ENCODE data around the gene CDK5RAP1. TPM values are rescaled to one million over a fixed set of nuclear protein-coding genes. Genes with fewer than 3 reads are reported as not detected.

The CDK5RAP1 gene
- total and polyA plus RNA-seq, 4 donors = 20.3 to 43.1 (median 23.2) TPM

DNA sequence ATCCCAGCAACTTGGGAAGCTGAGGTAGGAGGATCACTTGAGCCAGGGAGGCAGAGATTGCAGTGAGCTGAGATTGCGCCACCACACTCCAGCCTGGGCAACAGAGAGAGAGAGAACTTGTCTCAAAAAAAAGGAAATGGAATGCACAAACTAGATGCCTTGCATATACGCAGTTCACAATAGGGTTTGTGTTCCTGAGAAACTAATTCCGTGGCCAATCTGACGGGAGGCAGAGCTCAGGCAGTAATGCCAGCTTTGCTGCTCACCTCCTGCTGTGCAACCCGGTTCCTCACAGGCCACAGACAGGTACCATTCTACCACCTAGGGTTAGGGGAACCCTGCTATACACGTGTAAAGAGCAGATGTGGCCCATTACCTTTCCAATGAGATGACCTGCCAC is 1.4 kb downstream of the CDK5RAP1 start:
- Histone ChIP-seq H3K4me1 (ENCODE audit: control insufficient read depth in 5 of 5, insufficient read depth in 5 of 5, low read length in 5 of 5) (peaks cover 5 to 16% (median 11%) of the 10 kb centered on the region in 5 donors), H3K27me3 (ENCODE audit: control insufficient read depth in 3 of 3, insufficient read depth in 3 of 3, low read length in 2 of 3) (no peaks in the 10 kb centered on the region), H3K9ac (ENCODE audit: insufficient read depth in 1 of 2, low read length in 2 of 2) (peak overlapping the region in 1 of 2 donors; percentile 54), H3K36me3 (ENCODE audit: control insufficient read depth in 4 of 4, insufficient read depth in 4 of 4, low read length in 4 of 4) (peaks cover 0 to 6% (median 5%) of the 10 kb centered on the region in 4 donors), H3K9me3 (ENCODE audit: control insufficient read depth in 4 of 4, insufficient read depth in 3 of 4, low read length in 3 of 4) (no peaks in the 10 kb centered on the region), H3K4me3 (no peak overlapping the region), H3K27ac (ENCODE audit: low read depth in 1 of 2, low read length in 1 of 2) (peak overlapping the region in 1 of 2 donors; percentile 37)
- DNase-seq = no peak
- ATAC-seq (ENCODE audit: insufficient read depth, low FRiP score) = no peak
- TF ChIP-seq, protein P1, sequence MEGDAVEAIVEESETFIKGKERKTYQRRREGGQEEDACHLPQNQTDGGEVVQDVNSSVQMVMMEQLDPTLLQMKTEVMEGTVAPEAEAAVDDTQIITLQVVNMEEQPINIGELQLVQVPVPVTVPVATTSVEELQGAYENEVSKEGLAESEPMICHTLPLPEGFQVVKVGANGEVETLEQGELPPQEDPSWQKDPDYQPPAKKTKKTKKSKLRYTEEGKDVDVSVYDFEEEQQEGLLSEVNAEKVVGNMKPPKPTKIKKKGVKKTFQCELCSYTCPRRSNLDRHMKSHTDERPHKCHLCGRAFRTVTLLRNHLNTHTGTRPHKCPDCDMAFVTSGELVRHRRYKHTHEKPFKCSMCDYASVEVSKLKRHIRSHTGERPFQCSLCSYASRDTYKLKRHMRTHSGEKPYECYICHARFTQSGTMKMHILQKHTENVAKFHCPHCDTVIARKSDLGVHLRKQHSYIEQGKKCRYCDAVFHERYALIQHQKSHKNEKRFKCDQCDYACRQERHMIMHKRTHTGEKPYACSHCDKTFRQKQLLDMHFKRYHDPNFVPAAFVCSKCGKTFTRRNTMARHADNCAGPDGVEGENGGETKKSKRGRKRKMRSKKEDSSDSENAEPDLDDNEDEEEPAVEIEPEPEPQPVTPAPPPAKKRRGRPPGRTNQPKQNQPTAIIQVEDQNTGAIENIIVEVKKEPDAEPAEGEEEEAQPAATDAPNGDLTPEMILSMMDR (IDR thresholded peaks at IDR 0.05; ENCODE audit: control extremely low read depth, extremely low read depth) = no peak
- 38 to 46% methylated on average over 6 of the region's 6 CpGs for WGBS, 2 donors

- ATAC-seq (ENCODE audit: insufficient read depth, low FRiP score) (no peak), DNase-seq (no peak)
- TF ChIP-seq, protein P1 (IDR thresholded peaks at IDR 0.05; ENCODE audit: control extremely low read depth, extremely low read depth) = no peak
- H3K27me3 ChIP-seq (ENCODE audit: control insufficient read depth in 3 of 3, insufficient read depth in 3 of 3, low read length in 2 of 3) = no peaks in the 10 kb centered on the region
- no peak overlapping the region for H3K27ac ChIP-seq (ENCODE audit: low read depth in 1 of 2, low read length in 1 of 2)
- WGBS, 2 donors = 91% methylated on average over 4 of the region's 4 CpGs
- H3K4me1 ChIP-seq (ENCODE audit: control insufficient read depth in 5 of 5, insufficient read depth in 5 of 5, low read length in 5 of 5) = no peaks in the 10 kb centered on the region
- no peak overlapping the region for H3K9ac ChIP-seq (ENCODE audit: insufficient read depth in 1 of 2, low read length in 2 of 2)
- no peaks in the 10 kb centered on the region for H3K9me3 ChIP-seq (ENCODE audit: control insufficient read depth in 4 of 4, insufficient read depth in 3 of 4, low read length in 3 of 4)
- no peak overlapping the region for H3K4me3 ChIP-seq
- peaks cover 16 to 25% (median 19%) of the 10 kb centered on the region in 4 donors for H3K36me3 ChIP-seq (ENCODE audit: control insufficient read depth in 4 of 4, insufficient read depth in 4 of 4, low read length in 4 of 4)
These were observed 6.6 kb downstream of the CDK5RAP1 start for GRCh38 chr20:33394718-33395117.

DNA sequence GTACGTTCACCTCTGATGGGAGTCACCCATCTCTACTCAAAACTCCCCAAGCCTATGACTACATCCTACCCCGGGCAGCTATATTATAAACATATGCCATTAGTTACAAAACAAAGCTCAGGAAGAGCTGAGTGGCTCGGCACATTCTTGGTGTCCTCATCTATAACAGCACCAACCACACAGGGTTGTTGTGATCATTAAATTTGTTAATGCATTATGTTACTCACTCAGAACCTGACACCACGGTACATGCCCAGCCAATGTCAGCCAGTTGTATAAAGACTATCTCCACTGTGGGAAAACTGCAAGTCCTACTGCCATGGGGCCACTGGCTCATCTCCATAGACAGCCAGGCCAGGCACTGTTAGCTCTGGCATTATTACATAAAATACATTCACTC is 7.7 kb downstream of the CDK5RAP1 start:
- 92 to 98% methylated on average over 4 of the region's 4 CpGs for WGBS, 2 donors
- no peak overlapping the region for H3K9ac ChIP-seq (ENCODE audit: insufficient read depth in 1 of 2, low read length in 2 of 2)
- H3K36me3 ChIP-seq (ENCODE audit: control insufficient read depth in 4 of 4, insufficient read depth in 4 of 4, low read length in 4 of 4) = peaks cover 16 to 27% (median 19%) of the 10 kb centered on the region in 4 donors
- H3K9me3 ChIP-seq (ENCODE audit: control insufficient read depth in 4 of 4, insufficient read depth in 3 of 4, low read length in 3 of 4) = no peaks in the 10 kb centered on the region
- H3K4me3 ChIP-seq = no peak overlapping the region
- ATAC-seq (ENCODE audit: insufficient read depth, low FRiP score) = no peak
- DNase-seq = no peak
- TF ChIP-seq, protein P1 (IDR thresholded peaks at IDR 0.05; ENCODE audit: control extremely low read depth, extremely low read depth) = no peak
- no peak overlapping the region for H3K27ac ChIP-seq (ENCODE audit: low read depth in 1 of 2, low read length in 1 of 2)
- no peaks in the 10 kb centered on the region for H3K27me3 ChIP-seq (ENCODE audit: control insufficient read depth in 3 of 3, insufficient read depth in 3 of 3, low read length in 2 of 3)
- H3K4me1 ChIP-seq (ENCODE audit: control insufficient read depth in 5 of 5, insufficient read depth in 5 of 5, low read length in 5 of 5) = no peaks in the 10 kb centered on the region
